HG03439 (cell line): Measurements from ENCODE around the gene IFNA4.
"Not testable (repeated sequence)": the region's sequence is repeated elsewhere in the genome, so short reads cannot be mapped to it uniquely, and the experiment has no call there.

ENCODE experiments used
- ATAC-seq: cut with Tn5 transposase; IDR thresholded peaks from one replicate; pipeline ENCODE4 v1.9.1; 2021; ENCODE audit warnings: mild to moderate bottlenecking, moderate library complexity; ENCODE audit not compliant: unreplicated experiment

The IFNA4 gene

GRCh38 chr9:21166560-21166959 lies 20.8 kb downstream of the IFNA4 start, which contains the start of gene IFNA21:
Gene IFNA21 (minus strand): TSS chr9:21166660. CDS start chr9:21166612, 48 bp downstream.
- not testable (repeated sequence) for ATAC-seq

GRCh38 chr9:21165516-21165915 lies 21.9 kb downstream of the IFNA4 start:
- no peak for ATAC-seq

- ATAC-seq: peak; percentile 73
Measured at GRCh38 chr9:21160178-21160577, 27.2 kb downstream of the IFNA4 start.

- no peak for ATAC-seq
Measured at GRCh38 chr9:21155501-21155900, 31.9 kb downstream of the IFNA4 start.

- ATAC-seq: no peak
Measured at GRCh38 chr9:21154018-21154608, 33.3 kb downstream of the IFNA4 start.

GRCh38 chr9:21153336-21154017 lies 33.9 kb downstream of the IFNA4 start:
- ATAC-seq: no peak

GRCh38 chr9:21144603-21145002 lies 42.8 kb downstream of the IFNA4 start:
- ATAC-seq: peak; percentile 49

GRCh38 chr9:21141427-21141882 lies 45.9 kb downstream of the IFNA4 start, which contains the start of gene IFNW1:
Gene IFNW1 (minus strand): TSS chr9:21141832. CDS start chr9:21141570, 262 bp downstream.
- ATAC-seq: no peak

- no peak for ATAC-seq
Measured at GRCh38 chr9:21137020-21137419, 50.4 kb downstream of the IFNA4 start.
